A549 (cell line): ENCODE data around the gene TMEM121B.

ENCODE experiments used
- CBX8 ChIP-seq: fragments of 200-600 bp; sonication (generic); IDR thresholded peaks from 2 replicates; pipeline ENCODE4 v1.6.1; 2016
- CTCF ChIP-seq: fragments of >200 bp; sonication (Bioruptor Twin); formaldehyde crosslinking; IDR thresholded peaks from 3 replicates; pipeline ENCODE4 v1.5.1; 2016
- EHMT2 ChIP-seq: fragments of 200-600 bp; sonication (generic); IDR thresholded peaks from 2 replicates; pipeline ENCODE4 v1.6.1; 2016; ENCODE audit warnings: antibody characterized with exemption, low read depth, mild to moderate bottlenecking, moderate library complexity
- EP300 ChIP-seq, 2 experiments: fragments of >200 bp; sonication (Bioruptor Twin); formaldehyde crosslinking; IDR thresholded peaks; 2 replicates in 1 of 2; 3 replicates in 1 of 2; pipeline ENCODE4 v1.6.1; 2016 to 2017
- HDAC2 ChIP-seq: fragments of 200-600 bp; sonication (generic); IDR thresholded peaks from 2 replicates; pipeline ENCODE4 v1.6.1; 2016
- JUN ChIP-seq, 2 experiments: fragments of >200 bp; sonication (Bioruptor Twin); formaldehyde crosslinking; IDR thresholded peaks; 2 replicates in 1 of 2; 3 replicates in 1 of 2; pipeline ENCODE4 v1.6.1; 2016 to 2017
- PHF8 ChIP-seq: fragments of 200-600 bp; sonication (generic); IDR thresholded peaks from 2 replicates; pipeline ENCODE4 v1.6.1; 2016; ENCODE audit warnings: low read depth, mild to moderate bottlenecking, antibody characterized with exemption, moderate library complexity, borderline replicate concordance
- POLR2A ChIP-seq: IDR thresholded peaks from 2 replicates; pipeline ENCODE4 v1.6.1; 2012; ENCODE audit warnings: mild to moderate bottlenecking, low read length
- POLR2AphosphoS2 ChIP-seq: conservative IDR thresholded peaks from 2 replicates; pipeline ENCODE4 v1.6.1; 2012; ENCODE audit warnings: low read length, improper control_type of control experiment, inconsistent platforms
- RAD21 ChIP-seq, 2 experiments: fragments of >200 bp in 1 of 2; sonication (Bioruptor Twin) in 1 of 2; formaldehyde crosslinking in 1 of 2; IDR thresholded peaks in 1 of 2; conservative IDR thresholded peaks in 1 of 2; 2 replicates in 1 of 2; 3 replicates in 1 of 2; pipeline ENCODE4 v1.6.1; 2012 to 2018; ENCODE audit warnings: inconsistent platforms in 1 of 2
- REST ChIP-seq: fragments of 200-600 bp; sonication (generic); IDR thresholded peaks from 2 replicates; pipeline ENCODE4 v1.6.1; 2016; ENCODE audit warnings: antibody characterized with exemption, mild to moderate bottlenecking, moderate library complexity
- SMC3 ChIP-seq: fragments of >200 bp; sonication (Bioruptor Twin); formaldehyde crosslinking; IDR thresholded peaks from 3 replicates; pipeline ENCODE4 v1.6.1; 2018; ENCODE audit warnings: inconsistent platforms

GRCh38 chr22:17096071-17096470 is 25.1 kb downstream of the TMEM121B start:
- TF ChIP-seq POLR2A = no peak
- no peak for TF ChIP-seq REST
- TF ChIP-seq RAD21 (conservative IDR thresholded peaks at IDR 0.05 in 1 of 2, IDR thresholded peaks at IDR 0.05 in 1 of 2) = no peak
- TF ChIP-seq EHMT2 = no peak
- TF ChIP-seq SMC3 = no peak
- TF ChIP-seq CTCF = no peak
- TF ChIP-seq CBX8 = no peak
- TF ChIP-seq HDAC2 = no peak
- no peak for TF ChIP-seq PHF8
- no peak for TF ChIP-seq JUN (IDR thresholded peaks at IDR 0.05)
- TF ChIP-seq EP300 (IDR thresholded peaks at IDR 0.05) = no peak
- no peak for TF ChIP-seq POLR2AphosphoS2
